G401.6 (cell line): ENCODE results near the gene TLCD3B.
"Not testable (repeated sequence)": the region's sequence is repeated elsewhere in the genome, so short reads cannot be mapped to it uniquely, and the experiment has no call there.

Experiments used
- FAIRE-seq: peaks from 2 replicates; lab custom pipeline; 2012; peaks lifted over from hg19 to GRCh38; lab: Jason Lieb, UNC

Gene TLCD3B

GRCh38 chr16:30060836-30061554 lies 29.9 kb upstream of the TLCD3B start:
- no peak for FAIRE-seq

GRCh38 chr16:30060346-30060745 lies 29.3 kb upstream of the TLCD3B start:
- no peak for FAIRE-seq

- no peak for FAIRE-seq
Observed at GRCh38 chr16:30054959-30055553, 24.0 kb upstream of the TLCD3B start.

- no peak for FAIRE-seq
Observed at GRCh38 chr16:30054451-30054850, 23.4 kb upstream of the TLCD3B start.

GRCh38 chr16:30053376-30054015 lies 22.4 kb upstream of the TLCD3B start:
- FAIRE-seq: no peak

- FAIRE-seq: peak; percentile 70
Observed at GRCh38 chr16:30052671-30053372, 21.8 kb upstream of the TLCD3B start.

GRCh38 chr16:30051518-30051917 lies 20.4 kb upstream of the TLCD3B start:
- no peak for FAIRE-seq

- FAIRE-seq: no peak
Observed at GRCh38 chr16:30049871-30050270, 18.8 kb upstream of the TLCD3B start.

GRCh38 chr16:30046588-30046987 lies 15.5 kb upstream of the TLCD3B start:
- no peak for FAIRE-seq

GRCh38 chr16:30046178-30046577 lies 15.1 kb upstream of the TLCD3B start:
- no peak for FAIRE-seq

- peak; percentile 90 for FAIRE-seq
Observed at GRCh38 chr16:30041841-30042240, 10.8 kb upstream of the TLCD3B start.

- FAIRE-seq: not testable (repeated sequence)
Observed at GRCh38 chr16:30040690-30041089, 9.6 kb upstream of the TLCD3B start.

- no peak for FAIRE-seq
Observed at GRCh38 chr16:30040221-30040620, 9.2 kb upstream of the TLCD3B start.

- FAIRE-seq: no peak
Observed at GRCh38 chr16:30033270-30033669, 2.2 kb upstream of the TLCD3B start.

- FAIRE-seq: peak; percentile 79
Observed at GRCh38 chr16:30032083-30032819, 1.2 kb upstream of the TLCD3B start.

- FAIRE-seq: no peak
Observed at GRCh38 chr16:30031477-30031918, 427 bp upstream of the TLCD3B start.

- FAIRE-seq: no peak
Observed at GRCh38 chr16:30030011-30030685, 923 bp downstream of the TLCD3B start.

GRCh38 chr16:30028438-30029076 lies 2.5 kb downstream of the TLCD3B start:
- no peak for FAIRE-seq

GRCh38 chr16:30027588-30028437 lies 3.3 kb downstream of the TLCD3B start:
- FAIRE-seq: no peak

GRCh38 chr16:30026449-30026848 lies 4.6 kb downstream of the TLCD3B start:
- no peak for FAIRE-seq
